ENCODE measurements around the gene RTL1. TPM values are rescaled to one million over a fixed set of nuclear protein-coding genes. Genes with fewer than 3 reads are reported as not detected.

Gene RTL1
- total RNA-seq, 2 donors from 2014 or later = not detected

DNA sequence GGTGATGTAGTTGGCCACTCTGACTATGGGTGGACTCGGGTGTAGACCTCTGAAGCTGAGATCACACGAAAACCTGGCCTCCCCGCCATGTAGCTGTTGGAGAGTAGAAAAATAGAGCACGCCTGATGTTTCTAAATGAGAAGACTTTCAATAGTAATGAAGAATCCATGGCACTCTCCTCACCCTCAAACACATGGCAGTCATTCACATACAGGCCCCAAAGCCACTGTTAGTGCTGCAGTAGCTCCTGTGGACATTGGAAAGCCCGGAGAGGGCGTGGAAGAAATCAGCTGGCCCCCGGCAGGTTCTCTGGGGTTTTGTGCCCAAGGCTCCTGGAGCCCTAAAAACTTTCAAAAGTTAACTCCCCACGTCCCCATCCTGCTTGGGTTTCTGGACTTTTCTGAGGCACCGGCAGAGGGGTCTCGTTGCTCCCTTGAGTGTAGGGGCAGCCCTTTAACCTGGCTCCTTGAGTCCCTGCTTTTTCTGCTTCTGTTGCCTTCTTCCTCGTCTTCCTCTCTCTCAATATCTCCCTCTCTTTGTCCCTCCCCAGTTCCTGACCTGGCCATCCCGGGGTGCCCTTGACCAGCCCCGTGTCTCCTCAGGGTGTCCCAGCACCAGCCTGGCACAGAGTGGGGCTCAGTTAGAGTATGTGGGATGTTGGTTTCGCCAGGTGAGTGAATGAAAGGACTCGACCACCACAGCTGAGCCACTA lies 69.3 kb downstream of the RTL1 start:
- no peaks in the 10 kb centered on the region for H3K9me3 ChIP-seq
- ATAC-seq (ENCODE audit: insufficient number of reproducible peaks, low FRiP score, low read depth) = no peak
- no peaks in the 10 kb centered on the region for H3K36me3 ChIP-seq
- TF ChIP-seq, protein P1, sequence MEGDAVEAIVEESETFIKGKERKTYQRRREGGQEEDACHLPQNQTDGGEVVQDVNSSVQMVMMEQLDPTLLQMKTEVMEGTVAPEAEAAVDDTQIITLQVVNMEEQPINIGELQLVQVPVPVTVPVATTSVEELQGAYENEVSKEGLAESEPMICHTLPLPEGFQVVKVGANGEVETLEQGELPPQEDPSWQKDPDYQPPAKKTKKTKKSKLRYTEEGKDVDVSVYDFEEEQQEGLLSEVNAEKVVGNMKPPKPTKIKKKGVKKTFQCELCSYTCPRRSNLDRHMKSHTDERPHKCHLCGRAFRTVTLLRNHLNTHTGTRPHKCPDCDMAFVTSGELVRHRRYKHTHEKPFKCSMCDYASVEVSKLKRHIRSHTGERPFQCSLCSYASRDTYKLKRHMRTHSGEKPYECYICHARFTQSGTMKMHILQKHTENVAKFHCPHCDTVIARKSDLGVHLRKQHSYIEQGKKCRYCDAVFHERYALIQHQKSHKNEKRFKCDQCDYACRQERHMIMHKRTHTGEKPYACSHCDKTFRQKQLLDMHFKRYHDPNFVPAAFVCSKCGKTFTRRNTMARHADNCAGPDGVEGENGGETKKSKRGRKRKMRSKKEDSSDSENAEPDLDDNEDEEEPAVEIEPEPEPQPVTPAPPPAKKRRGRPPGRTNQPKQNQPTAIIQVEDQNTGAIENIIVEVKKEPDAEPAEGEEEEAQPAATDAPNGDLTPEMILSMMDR (IDR thresholded peaks at IDR 0.05) = no peak
- DNase-seq (ENCODE audit: low spot score) = no peak
- no peak overlapping the region for H3K27ac ChIP-seq
- no peaks in the 10 kb centered on the region for H3K27me3 ChIP-seq (replicated peaks; ENCODE audit: insufficient read depth)
- no peak overlapping the region for H3K4me3 ChIP-seq
- no peaks in the 10 kb centered on the region for H3K4me1 ChIP-seq (ENCODE audit: control insufficient read depth in 1 of 2, low read depth in 2 of 2)

DNA sequence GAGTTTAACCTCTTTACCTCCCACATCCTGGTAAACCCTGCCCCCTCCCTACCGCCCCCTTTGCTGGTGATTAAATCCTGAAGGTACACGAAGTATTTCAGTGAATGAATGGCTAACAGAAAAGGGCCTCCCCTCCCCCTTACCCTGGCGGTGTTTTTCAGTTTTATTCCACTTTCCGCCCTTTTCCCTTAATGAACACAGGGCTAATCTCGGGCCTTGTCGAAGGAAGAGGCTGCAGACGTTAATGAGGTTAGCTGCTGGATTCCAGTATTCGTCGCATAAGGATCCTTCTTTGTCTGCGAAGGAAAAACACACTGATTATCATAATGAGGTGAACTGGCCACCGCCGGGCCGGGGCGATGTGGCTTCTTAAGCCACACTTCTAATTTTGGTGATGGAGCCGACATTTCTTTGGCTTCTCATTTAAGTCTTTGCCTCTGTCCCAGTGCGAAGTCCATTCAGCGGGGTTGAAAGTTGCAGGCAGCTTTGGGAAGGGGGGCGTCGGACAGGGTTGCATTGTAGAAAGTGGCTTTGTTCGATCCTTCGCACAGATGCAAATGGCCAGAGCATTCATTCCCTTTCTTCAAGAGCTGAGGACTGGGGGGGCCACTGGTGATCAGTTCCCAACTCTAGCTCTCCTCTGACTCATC lies 71.1 kb downstream of the RTL1 start:
- Histone ChIP-seq H3K36me3 (no peaks in the 10 kb centered on the region), H3K4me3 (no peak overlapping the region), H3K27ac (no peak overlapping the region), H3K9me3 (no peaks in the 10 kb centered on the region), H3K27me3 (replicated peaks; ENCODE audit: insufficient read depth) (no peaks in the 10 kb centered on the region), H3K4me1 (ENCODE audit: control insufficient read depth in 1 of 2, low read depth in 2 of 2) (no peaks in the 10 kb centered on the region)
- DNase-seq (ENCODE audit: low spot score) = no peak
- no peak for ATAC-seq (ENCODE audit: insufficient number of reproducible peaks, low FRiP score, low read depth)
- TF ChIP-seq, protein P1 (IDR thresholded peaks at IDR 0.05) = no peak

DNA sequence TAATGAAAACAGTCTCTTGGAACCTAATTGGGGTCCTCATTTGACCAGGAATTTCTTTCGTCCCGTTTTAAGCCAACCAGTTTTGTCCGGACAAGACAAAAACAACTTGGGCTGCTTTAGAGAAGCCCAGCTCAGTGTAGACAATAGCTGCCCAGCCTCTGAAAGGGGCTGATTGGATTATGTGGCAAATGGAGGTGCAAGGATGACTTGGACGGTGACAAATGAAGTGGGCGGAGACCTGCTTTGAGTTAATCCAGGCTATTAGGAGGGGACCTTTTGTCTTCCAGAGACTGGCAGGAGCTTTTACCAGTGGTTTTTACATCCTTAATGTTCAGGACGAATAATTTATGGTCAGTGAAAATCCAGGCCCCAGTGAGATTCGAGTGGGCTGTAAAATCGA lies 72.8 kb downstream of the RTL1 start:
- no peaks in the 10 kb centered on the region for H3K9me3 ChIP-seq
- no peak overlapping the region for H3K4me3 ChIP-seq
- H3K4me1 ChIP-seq (ENCODE audit: control insufficient read depth in 1 of 2, low read depth in 2 of 2) = no peaks in the 10 kb centered on the region
- ATAC-seq (ENCODE audit: insufficient number of reproducible peaks, low FRiP score, low read depth) (no peak), DNase-seq (ENCODE audit: low spot score) (no peak)
- H3K27me3 ChIP-seq (replicated peaks; ENCODE audit: insufficient read depth) = no peaks in the 10 kb centered on the region
- TF ChIP-seq, protein P1 (IDR thresholded peaks at IDR 0.05) = no peak
- no peak overlapping the region for H3K27ac ChIP-seq
- H3K36me3 ChIP-seq = no peaks in the 10 kb centered on the region

Other genes with a start within 250 kb of the RTL1 start
- not detected for gene DLK1, start 176.8 kb downstream of the RTL1 start, total RNA-seq
- gene MEG3, start 77.6 kb downstream of the RTL1 start, total RNA-seq = 100 to 1,000 TPM; 127 to 153 TPM

All from thoracic aorta (tissue), 2 donors.